GM12874 (cell line): ENCODE results near the gene RIN1.

Experiments used
- CTCF ChIP-seq: IDR thresholded peaks from 2 replicates; pipeline ENCODE4 v1.5.1; 2011; ENCODE audit warnings: low read depth, mild to moderate bottlenecking, control low read depth, low read length, moderate library complexity; ENCODE audit not compliant: insufficient read depth

The RIN1 gene

DNA sequence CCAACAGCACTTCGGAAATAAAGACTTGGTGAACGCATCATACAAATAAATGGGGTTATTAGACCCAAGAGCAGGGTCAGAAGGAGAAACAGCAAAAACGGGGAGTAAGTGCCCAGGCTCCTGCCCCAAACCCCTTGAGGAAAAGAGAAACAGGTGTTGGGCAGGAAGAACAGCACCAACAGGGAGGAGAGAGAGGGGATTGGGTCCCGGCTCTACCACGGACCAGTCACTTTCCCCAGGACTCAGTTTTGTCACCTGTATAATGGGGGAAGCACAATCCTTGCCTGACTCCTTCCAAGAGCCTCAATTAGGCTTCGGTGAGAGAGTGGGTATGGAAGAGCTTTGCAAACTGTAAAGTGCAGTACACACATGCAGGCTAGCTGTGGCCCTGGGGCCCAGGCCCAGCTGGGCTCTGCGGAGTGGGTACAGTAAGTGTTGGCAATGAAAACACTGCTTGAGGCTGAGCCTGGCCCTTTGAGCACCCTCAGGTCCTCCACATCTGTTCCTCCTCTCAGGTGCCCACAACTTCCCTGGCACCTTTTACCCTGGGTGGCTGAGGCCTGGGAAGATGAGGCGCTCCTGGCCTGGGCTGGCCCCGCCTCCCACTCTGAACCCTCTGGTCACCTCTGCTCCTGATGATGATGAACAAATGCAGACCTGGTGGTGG is 26.4 kb upstream of the RIN1 start:
- TF ChIP-seq CTCF, result no peak

DNA sequence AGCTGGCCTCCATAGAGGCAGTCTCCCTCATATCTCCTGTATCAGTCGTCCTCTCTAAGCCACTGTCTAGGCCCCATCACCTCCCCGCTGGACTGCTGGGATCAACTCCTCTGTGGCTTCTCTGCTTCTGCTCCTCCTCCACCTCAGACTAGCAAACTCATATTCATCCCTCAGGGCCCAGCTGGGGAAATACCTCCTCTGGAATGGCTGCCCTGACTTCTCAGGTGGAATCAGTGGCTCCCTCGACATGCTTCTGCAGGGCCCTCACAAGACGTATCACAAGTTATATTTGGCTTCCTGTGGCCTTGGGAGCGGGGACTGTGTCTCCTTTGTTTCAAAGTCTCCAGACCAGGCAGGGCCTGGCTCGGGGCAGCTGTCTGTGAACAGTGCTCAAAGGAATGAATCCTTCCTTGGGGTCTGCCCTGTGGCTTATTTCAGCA is 25.3 kb upstream of the RIN1 start:
- no peak for TF ChIP-seq CTCF

- no peak for TF ChIP-seq CTCF
Measured at GRCh38 chr11:66360406-66361073, 24.3 kb upstream of the RIN1 start.

- TF ChIP-seq CTCF, result no peak
Measured at GRCh38 chr11:66359662-66360087, 23.4 kb upstream of the RIN1 start.

DNA sequence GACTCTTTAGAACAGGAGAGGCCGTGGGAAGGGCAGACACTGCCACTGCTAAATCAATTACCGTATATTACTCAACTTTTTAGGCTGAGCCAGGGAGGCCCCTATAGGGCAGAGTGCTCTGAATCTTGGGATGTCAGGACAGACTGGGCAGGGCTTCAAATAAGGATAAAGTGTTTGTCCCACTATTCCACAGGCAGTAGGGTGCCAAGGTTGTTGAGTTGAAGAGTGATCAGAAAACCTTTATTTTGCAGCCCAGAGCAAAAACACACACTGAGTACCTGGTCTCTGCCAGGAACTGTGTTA is 12.8 kb upstream of the RIN1 start:
- no peak for TF ChIP-seq CTCF

GRCh38 chr11:66347425-66348276 is 11.4 kb upstream of the RIN1 start, which contains the start of gene B4GAT1:
TSS of gene B4GAT1 (minus strand) at chr11:66347629. CDS start at chr11:66347545, 84 bp downstream.
- TF ChIP-seq CTCF, result no peak
